ENCODE results near the gene NEBL.

NEBL gene

GRCh38 chr10:20771051-20771450, 126.1 kb downstream of the NEBL start:
- DNase-seq, result no peak

DNA sequence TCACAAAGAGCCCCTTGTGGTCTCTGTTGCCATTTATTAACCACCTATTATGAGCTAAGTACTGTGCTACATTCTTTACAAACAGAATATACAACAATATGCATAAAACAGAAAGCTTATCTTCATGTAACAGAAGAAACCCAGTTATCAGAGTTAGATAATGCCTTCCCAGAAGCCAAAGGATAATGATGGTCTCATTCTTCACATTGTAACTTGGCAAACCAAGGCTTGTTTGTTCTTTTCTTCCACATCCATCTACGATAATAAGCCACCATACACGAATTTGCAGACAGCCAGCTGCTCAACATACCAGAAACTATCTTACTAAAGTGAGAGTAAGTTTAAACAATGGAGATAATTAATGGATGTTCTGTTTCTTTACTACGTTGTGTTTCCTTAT, 127.6 kb downstream of the NEBL start:
- DNase-seq, result no peak

DNA sequence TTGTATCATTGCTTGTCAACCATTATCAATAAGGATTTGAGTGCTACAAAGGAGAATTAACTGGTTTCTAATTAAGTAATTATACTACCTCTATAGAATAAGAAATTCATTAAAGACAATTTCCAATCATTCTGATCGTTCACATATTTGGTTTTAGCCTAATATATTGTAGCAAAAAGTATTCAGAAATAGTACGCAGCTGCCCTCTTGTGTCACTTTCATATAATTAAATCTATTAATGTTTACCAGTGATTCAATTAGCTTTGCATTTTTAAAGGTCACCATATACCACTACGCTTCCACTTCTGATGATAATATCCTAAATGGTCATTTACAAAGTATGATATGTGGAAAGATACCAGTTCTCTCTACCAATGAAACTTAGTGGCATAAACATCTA, 128.3 kb downstream of the NEBL start:
- peak; percentile 45 for DNase-seq

DNA sequence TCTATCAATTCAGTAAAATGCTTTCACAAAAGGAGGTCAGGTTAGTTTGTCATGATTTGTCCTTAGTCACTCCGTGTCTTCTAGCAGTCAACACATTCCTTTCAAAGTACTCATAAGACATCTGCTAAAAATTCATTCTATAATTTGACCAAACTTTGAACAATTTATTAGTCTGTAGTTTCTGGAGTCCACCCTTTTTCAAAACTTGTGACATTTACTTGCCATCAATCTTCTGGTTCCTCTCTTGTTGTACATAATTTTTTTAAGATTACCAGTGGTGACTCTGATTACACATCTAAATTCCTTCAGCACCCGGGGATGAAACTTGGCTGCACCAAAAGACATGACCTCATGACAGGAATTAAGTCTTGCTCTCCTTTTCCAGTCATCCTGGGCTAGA, 130.1 kb downstream of the NEBL start:
- peak; percentile 86 for DNase-seq

- peak; percentile 46 for DNase-seq
Measured at GRCh38 chr10:20765066-20765465, 132.0 kb downstream of the NEBL start.

DNA sequence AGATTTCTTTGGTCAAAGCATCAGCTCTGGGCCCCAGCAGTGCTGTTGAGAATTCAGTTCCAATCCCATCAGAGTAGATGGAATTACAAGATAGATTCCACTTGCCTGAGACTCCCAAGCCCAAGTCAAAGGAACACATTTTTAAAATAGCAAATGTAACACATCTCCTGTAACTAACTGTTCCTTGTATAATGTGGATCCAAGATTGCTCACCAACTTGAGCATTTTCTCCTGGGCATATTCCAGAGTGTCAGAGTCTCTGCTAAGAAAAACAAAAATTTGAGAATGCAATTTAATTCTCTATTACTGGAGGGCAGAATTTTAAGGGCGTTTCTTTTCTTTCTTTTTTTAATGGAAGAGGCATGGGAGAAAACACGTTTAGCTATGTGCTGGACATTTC, 136.7 kb downstream of the NEBL start:
- DNase-seq, result no peak

DNA sequence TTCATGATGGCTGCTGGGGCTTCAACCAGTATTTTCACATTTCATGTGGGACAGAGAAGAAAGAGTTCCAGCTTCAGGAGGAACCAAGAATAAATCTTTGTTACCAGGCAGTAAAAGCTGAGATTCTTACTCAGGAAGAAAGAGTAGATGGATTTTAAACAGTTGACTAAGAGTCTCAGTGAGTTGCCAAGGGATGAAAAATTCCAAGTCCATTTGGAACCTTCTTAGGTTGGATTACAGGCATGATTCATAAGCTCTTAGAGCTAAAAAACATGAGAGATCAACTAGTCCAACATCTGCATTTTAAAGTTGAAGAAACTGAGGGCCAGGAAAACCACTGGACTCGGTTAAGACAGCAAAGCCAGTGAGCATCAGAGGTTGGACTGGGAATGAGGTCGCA, 148.6 kb downstream of the NEBL start:
- DNase-seq, result no peak

- DNase-seq, result no peak
Measured at GRCh38 chr10:20747782-20748181, 149.3 kb downstream of the NEBL start.

DNA sequence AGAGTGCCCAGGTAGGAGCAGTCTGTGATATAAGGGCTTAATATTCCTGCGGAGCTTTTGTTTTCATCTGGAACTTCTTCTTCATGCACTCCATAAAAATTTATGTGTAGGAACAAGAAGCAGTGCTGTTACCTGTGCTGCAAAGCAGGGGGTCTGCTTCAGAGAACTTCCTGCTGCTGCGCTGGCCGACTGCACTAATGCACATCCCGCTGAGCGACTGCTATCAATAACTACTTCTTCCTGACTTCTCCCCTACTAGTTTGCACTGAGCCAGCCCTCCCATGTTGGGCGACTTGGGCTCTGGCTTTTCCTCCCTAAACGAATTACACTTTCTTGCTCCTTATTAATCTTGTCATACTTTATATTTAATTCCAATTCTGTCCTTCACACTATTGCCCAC, 150.3 kb downstream of the NEBL start:
- no peak for DNase-seq

DNA sequence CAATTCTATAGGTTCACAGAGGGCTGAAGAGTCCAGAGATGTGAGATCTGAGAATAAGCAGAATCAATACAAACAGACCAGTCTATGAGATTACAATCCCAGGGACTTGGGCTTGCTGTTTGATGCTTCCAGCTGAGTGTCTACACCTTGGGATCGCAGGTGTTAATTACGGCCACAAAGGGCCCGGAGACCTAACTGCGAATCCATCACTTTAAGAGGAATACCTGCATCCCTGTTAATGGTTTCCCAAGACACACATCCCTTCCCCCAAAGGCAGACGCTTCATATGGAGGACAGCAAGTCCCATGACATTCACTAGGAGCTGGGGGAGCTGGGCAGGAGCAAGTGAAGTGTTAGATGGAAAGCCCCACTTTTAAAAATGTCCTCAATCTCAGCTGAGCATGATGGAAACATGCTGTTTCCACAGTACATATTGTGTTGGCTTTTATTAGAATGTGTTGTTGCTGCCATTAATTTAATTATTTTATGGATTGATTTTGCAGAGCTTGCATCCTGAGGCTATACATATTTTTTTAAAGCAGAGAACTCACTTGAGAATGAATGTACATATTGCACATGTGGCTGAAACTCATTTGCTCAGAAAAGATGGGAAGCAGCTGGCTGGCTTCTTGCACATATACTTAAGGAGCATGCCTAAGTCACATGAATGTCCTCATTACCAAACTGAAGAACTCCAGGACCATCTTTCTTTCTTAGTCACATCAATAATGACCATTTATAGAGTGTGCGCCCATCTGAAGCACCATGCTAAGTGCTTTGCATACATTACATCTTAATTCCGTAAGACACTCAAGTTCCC, 151.3 kb downstream of the NEBL start:
- DNase-seq, result no peak

- DNase-seq, result peak; percentile 81
Measured at GRCh38 chr10:20744821-20745220, 152.3 kb downstream of the NEBL start.

DNA sequence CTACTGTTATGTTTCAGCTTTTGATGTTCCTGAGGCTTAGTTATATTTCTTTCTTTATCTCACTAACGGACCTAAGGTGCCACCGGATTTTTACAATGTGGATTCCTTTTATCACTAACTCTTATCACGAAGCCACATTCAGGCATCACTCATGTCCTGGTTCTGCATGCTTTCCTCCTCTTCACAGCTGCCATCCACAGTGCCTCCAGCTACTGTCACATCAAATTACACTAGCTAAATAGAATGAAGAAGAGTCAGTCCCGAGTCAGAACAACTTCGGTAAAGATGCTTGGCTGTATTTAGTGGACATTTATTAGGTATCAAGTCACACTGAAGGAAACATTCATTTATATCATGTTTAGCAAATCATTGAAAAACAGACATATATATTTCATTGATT, 153.2 kb downstream of the NEBL start:
- DNase-seq, result no peak

DNA sequence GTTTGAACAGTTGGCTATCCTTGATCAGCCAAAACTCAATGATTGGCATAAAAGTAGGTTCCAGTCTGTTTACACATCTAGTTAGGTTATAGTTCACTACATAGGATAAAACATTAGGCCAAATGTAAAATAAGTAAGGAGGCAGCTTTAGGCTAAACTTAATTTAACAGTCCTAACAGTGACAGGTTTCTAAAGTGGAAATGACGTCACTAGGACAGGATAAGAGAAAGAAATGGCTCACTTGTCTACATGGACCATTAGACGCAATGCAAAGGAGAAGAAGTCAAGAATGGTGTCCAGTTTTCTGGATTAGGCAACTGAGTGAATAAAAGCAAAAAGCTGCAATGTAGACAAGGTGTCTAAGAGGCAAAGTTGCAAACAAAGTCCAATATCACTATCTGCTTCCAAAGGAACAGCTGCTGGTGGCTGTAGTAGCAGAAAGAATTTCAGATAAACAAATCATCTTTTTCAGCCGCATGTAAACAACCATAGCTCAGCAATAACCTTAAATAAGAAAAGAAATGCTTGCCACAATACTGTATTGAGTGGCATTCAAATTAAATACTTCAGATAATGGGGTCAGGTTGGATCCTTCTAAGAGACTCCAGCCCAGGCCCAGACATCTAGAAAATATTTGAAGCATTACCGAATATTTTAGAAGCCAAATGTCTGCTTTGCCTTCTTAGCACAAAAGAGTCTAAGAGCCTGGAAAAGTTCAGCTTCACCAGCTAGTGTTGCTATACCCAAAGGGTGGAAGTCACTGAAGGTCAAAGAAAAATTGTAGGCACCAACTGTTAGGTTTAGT, 154.2 kb downstream of the NEBL start:
- no peak for DNase-seq

DNA sequence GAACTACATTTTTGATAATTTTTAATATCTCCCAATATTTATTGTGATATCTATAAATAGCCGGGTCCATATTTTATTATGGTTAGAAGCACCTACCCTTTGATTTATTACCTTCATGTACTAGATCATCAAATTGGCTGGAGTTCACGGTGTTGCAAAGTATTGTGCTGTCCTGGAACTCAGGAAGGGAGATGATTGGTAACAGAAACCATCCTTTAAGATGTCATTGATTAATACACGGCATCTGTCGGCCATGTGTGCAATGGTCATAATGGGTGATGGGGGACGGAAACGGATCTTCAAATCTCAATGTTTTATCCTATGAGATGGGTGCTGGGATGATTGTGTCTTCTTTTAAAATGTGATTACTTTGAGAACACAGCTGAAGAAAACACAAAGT, 157.0 kb downstream of the NEBL start:
- peak; percentile 63 for DNase-seq

GRCh38 chr10:20737107-20737506, 160.0 kb downstream of the NEBL start:
- DNase-seq, result no peak
